Breast epithelium (tissue), 4 donors: ENCODE measurements around the gene SYNE2. TPM values are rescaled to one million over a fixed set of nuclear protein-coding genes. Genes with fewer than 3 reads are reported as not detected.
A peak's percentile ranks its signal among the peaks of the same experiment; 100 is the strongest.
"Not testable (repeated sequence)": the region's sequence is repeated elsewhere in the genome, so short reads cannot be mapped to it uniquely, and the experiment has no call there.

ENCODE experiments used
- DNase-seq, 2 donors: peaks; one replicate each; pipeline ENCODE4 v3.0.0-alpha.2; 2019; ENCODE audit warnings: low spot score in 2 of 2
- H3K27ac ChIP-seq, 2 donors: fragments of 200-600 bp; sonication (generic) in 1 of 2; one replicate each; pipeline ENCODE4 v1.5.1; 2016 to 2019; ENCODE audit warnings: mild to moderate bottlenecking in 1 of 2
- H3K27me3 ChIP-seq, 2 donors: fragments of 200-600 bp; sonication (generic) in 1 of 2; one replicate each; pipeline versions ENCODE4 v1.5.1 to v1.6.0; 2017 to 2019; ENCODE audit warnings: control low read depth in 1 of 2, mild to moderate bottlenecking in 1 of 2
- H3K36me3 ChIP-seq: fragments of 200-600 bp; one replicate; pipeline ENCODE4 v1.5.1; 2019
- H3K4me1 ChIP-seq, 2 donors: fragments of 200-600 bp; sonication (generic); one replicate each; pipeline ENCODE4 v1.5.1; 2016 to 2019; ENCODE audit warnings: control low read depth in 1 of 2
- H3K4me3 ChIP-seq, 3 donors: fragments of 200-600 bp; sonication (generic); 1 replicate in 2 of 3; 2 replicates in 1 of 3; pipeline ENCODE4 v1.5.1; 2016 to 2019; ENCODE audit warnings: mild to moderate bottlenecking in 3 of 3, moderate library complexity in 2 of 3
- H3K9me3 ChIP-seq, 2 donors: fragments of 200-600 bp; sonication (generic) in 1 of 2; one replicate each; pipeline ENCODE4 v1.5.1; 2016 to 2019; ENCODE audit warnings: control low read depth in 1 of 2
- POLR2A ChIP-seq: fragments of 450-650 bp; IDR thresholded peaks from one replicate; pipeline ENCODE4 v1.6.1; 2016; ENCODE audit warnings: antibody characterized with exemption, mild to moderate bottlenecking, moderate library complexity
- POLR2AphosphoS5 ChIP-seq, 3 donors: sonication (generic); formaldehyde crosslinking; IDR thresholded peaks; one replicate each; pipeline ENCODE4 v1.6.1; 2017; ENCODE audit warnings: antibody characterized with exemption in 3 of 3
- intact Hi-C: fragments of 100-400 bp; cut with DNase I; formaldehyde crosslinking; loops from one replicate; pipeline ENCODE4 v1.15.1; 2023; ENCODE audit warnings: low total_unique reads
- total RNA-seq, 3 donors: library from RNA; depleted of rRNA; stranded (reverse); fragments of >200 nt; gene quantifications; one replicate each; pipeline ENCODE4 v1.1.0, GENCODE V29; 2016
- TF ChIP-seq, protein P1 (sequence below), 3 donors: fragments of 450-650 bp; IDR thresholded peaks; one replicate each; pipeline ENCODE4 v1.5.1; 2016 to 2017; ENCODE audit warnings: antibody characterized with exemption in 3 of 3, mild to moderate bottlenecking in 3 of 3, moderate library complexity in 3 of 3

Gene SYNE2
- total RNA-seq, 3 donors from 2014 or later: 81.4 to 308 (median 303) TPM

DNA sequence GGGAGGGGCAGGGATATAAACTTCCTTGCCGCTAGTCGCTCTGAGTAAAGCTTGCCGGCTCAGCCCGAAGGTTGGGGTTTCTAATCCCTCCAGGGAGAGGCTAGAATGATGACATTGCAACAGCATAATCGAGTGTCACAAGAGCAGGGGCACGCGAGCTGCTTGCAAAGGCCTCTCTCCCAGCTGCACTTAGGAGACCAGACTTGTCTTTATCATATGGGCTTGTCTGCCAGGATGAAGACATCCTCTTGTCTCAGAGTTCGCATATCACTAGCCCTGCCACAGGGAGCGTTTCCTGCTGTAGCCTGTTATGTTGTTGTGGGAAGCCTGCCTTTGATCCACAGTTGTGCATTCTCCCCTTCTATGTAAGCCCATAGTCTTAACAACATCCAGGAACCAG lies 261.4 kb downstream of the SYNE2 start:
- intact Hi-C loops: no loop called here
- peaks cover under 1% of the 10 kb centered on the region for H3K36me3 ChIP-seq
- no peaks in the 10 kb centered on the region for H3K9me3 ChIP-seq
- no peaks in the 10 kb centered on the region for H3K27me3 ChIP-seq
- no peak overlapping the region for H3K27ac ChIP-seq
- H3K4me1 ChIP-seq: no peaks in the 10 kb centered on the region
- no peak for DNase-seq
- no peak for TF ChIP-seq POLR2A
- no peak for TF ChIP-seq POLR2AphosphoS5 (IDR thresholded peaks at IDR 0.05)
- TF ChIP-seq, protein P1, sequence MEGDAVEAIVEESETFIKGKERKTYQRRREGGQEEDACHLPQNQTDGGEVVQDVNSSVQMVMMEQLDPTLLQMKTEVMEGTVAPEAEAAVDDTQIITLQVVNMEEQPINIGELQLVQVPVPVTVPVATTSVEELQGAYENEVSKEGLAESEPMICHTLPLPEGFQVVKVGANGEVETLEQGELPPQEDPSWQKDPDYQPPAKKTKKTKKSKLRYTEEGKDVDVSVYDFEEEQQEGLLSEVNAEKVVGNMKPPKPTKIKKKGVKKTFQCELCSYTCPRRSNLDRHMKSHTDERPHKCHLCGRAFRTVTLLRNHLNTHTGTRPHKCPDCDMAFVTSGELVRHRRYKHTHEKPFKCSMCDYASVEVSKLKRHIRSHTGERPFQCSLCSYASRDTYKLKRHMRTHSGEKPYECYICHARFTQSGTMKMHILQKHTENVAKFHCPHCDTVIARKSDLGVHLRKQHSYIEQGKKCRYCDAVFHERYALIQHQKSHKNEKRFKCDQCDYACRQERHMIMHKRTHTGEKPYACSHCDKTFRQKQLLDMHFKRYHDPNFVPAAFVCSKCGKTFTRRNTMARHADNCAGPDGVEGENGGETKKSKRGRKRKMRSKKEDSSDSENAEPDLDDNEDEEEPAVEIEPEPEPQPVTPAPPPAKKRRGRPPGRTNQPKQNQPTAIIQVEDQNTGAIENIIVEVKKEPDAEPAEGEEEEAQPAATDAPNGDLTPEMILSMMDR (IDR thresholded peaks at IDR 0.05): no peak
- no peak overlapping the region for H3K4me3 ChIP-seq

- peaks cover 4% of the 10 kb centered on the region for H3K36me3 ChIP-seq
- H3K4me1 ChIP-seq: no peaks in the 10 kb centered on the region
- no peaks in the 10 kb centered on the region for H3K27me3 ChIP-seq
- no peak overlapping the region for H3K27ac ChIP-seq
- H3K9me3 ChIP-seq: no peaks in the 10 kb centered on the region
- DNase-seq: no peak
- TF ChIP-seq, protein P1 (IDR thresholded peaks at IDR 0.05): no peak
- no peak for TF ChIP-seq POLR2AphosphoS5 (IDR thresholded peaks at IDR 0.05)
- intact Hi-C loops: no loop called here
- no peak overlapping the region for H3K4me3 ChIP-seq
Observed at GRCh38 chr14:64114796-64115195, 262.0 kb downstream of the SYNE2 start.

DNA sequence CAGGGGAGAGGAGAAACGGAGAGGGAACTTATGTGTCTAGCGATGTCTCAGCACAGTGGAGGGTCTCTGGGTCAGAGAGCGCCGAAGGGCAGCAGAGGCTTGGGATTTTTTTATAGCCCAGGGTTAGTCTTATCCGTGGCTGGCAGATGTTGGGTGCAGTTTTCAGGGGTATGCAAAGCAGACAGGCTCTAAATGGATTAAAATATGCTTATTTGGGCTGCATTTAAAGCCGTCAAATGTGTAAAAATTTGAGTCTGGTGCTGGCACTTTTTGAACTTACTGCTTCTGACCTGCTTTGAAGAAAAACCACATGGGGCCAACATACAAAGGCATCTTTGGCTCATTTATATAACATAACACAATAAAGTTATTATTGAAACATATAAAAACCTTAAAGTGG lies 262.6 kb downstream of the SYNE2 start:
- intact Hi-C loops: no loop called here
- H3K27ac ChIP-seq: no peak overlapping the region
- TF ChIP-seq POLR2AphosphoS5 (IDR thresholded peaks at IDR 0.05): no peak
- TF ChIP-seq POLR2A: no peak
- TF ChIP-seq, protein P1 (IDR thresholded peaks at IDR 0.05): no peak
- no peaks in the 10 kb centered on the region for H3K27me3 ChIP-seq
- no peaks in the 10 kb centered on the region for H3K9me3 ChIP-seq
- DNase-seq: no peak
- H3K36me3 ChIP-seq: peaks cover 4% of the 10 kb centered on the region
- H3K4me1 ChIP-seq: no peaks in the 10 kb centered on the region
- no peak overlapping the region for H3K4me3 ChIP-seq

DNA sequence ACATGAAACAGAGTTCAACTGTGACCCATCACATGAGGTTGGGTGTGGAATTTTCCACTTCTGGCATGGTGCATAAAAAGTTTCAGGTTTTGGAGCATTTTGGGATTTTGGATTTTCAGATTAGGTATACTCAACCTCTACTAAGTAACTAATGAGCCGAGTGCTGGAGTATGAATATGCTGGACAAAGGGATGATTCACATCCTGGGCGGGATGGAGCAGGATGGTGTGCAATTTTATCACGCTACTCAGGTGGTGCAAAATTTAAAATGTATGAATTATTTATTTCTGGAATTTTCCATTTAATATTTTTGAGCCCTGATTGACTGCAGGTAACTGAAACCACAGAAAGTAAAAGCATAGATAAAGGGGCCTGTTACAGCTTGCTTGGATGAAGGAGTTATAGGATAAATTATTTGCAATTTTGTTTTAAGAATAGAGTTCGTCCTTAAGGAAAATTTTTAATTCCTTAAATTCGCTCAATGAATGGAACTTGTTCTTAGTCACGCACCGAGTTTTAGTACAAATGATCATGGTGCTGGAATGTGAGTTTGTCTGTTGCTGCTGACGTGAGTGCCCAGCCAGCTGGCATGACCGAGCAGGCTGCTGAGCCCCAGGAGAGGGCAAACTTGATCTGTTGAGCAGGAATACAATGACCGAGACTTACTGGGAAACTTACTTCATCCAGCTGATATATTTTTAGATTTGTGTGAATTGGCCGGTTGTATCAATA lies 265.0 kb downstream of the SYNE2 start:
- Histone ChIP-seq H3K27ac (no peak overlapping the region), H3K4me3 (no peak overlapping the region), H3K27me3 (no peaks in the 10 kb centered on the region), H3K36me3 (peaks cover 9% of the 10 kb centered on the region), H3K9me3 (no peaks in the 10 kb centered on the region), H3K4me1 (no peaks in the 10 kb centered on the region)
- TF ChIP-seq, protein P1 (IDR thresholded peaks at IDR 0.05): no peak
- intact Hi-C loops: no loop called here
- DNase-seq: peak in 1 of 2 donors; percentile 20

DNA sequence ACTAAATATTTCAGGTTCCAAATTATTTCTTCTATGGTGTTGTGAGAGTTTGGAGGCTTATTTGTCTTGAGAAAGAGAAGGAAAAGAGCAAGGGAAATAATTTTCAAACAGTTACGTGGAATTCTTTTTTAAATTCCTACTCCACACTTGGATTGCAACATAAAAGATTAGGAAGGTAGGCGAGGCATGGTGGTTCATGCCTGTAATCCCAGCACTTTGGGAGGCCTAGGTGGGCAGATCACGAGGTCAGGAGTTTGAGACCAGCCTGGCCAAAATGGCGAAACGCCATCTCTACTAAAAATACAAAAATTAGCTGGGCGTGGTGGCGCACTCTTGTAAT lies 265.6 kb downstream of the SYNE2 start:
- intact Hi-C loops, H3K4me1 ChIP-seq, H3K4me3 ChIP-seq, DNase-seq, H3K27me3 ChIP-seq, H3K27ac ChIP-seq, H3K9me3 ChIP-seq, H3K36me3 ChIP-seq: not testable (repeated sequence)

DNA sequence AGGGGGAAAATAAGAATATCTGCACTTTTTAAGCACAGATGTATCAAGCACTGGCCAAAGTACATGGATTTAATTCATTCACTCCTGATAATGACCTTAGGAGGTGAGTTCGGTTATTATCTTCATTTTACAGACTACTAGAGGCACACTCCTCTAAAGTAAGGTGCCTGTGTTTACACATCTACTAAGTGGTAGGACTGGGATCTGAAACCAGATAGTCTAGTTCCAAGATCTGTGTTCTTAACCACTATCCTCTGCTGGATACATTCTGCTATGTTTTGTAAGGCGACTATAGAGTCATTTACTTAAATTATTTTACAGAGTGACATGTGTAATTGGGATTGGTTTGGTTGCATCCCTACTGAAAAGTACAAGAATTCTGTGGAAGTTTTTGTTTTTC lies 266.1 kb downstream of the SYNE2 start:
- Histone ChIP-seq H3K4me1 (no peaks in the 10 kb centered on the region), H3K36me3 (peaks cover 9% of the 10 kb centered on the region), H3K9me3 (no peaks in the 10 kb centered on the region), H3K27me3 (no peaks in the 10 kb centered on the region), H3K4me3 (no peak overlapping the region), H3K27ac (no peak overlapping the region)
- TF ChIP-seq, protein P1 (IDR thresholded peaks at IDR 0.05): no peak
- no peak for TF ChIP-seq POLR2A
- no peak for TF ChIP-seq POLR2AphosphoS5 (IDR thresholded peaks at IDR 0.05)
- no peak for DNase-seq
- intact Hi-C loops: no loop called here
